Loucy (cell line): Measurements from ENCODE around the gene RPH3AL.

Experiments
- H2AFZ ChIP-seq: fragments of 200-600 bp; sonication (generic); 2 replicates; pipeline ENCODE4 v1.6.0; 2016; ENCODE audit warnings: antibody characterized with exemption, mild to moderate bottlenecking, low read length, moderate library complexity
- H3F3A ChIP-seq: fragments of 200-600 bp; 2 replicates; pipeline ENCODE4 v1.6.0; 2016; ENCODE audit warnings: antibody characterized with exemption, low read depth, mild to moderate bottlenecking
- H3K27me3 ChIP-seq: fragments of 200-600 bp; sonication (generic); 2 replicates; pipeline ENCODE4 v1.6.1; 2014; ENCODE audit warnings: low read length, mild to moderate bottlenecking; ENCODE audit not compliant: insufficient read depth, poor library complexity, severe bottlenecking
- H3K36me3 ChIP-seq: fragments of 200-600 bp; sonication (generic); 2 replicates; pipeline ENCODE4 v1.6.1; 2016; ENCODE audit warnings: low read length; ENCODE audit not compliant: insufficient read depth
- H3K4me1 ChIP-seq: fragments of 200-600 bp; sonication (generic); 2 replicates; pipeline ENCODE4 v1.5.1; 2014; ENCODE audit warnings: low read length, mild to moderate bottlenecking; ENCODE audit not compliant: insufficient read depth, poor library complexity, severe bottlenecking
- H3K4me2 ChIP-seq: fragments of 200-600 bp; sonication (generic); 2 replicates; pipeline ENCODE4 v1.6.0; 2014; ENCODE audit warnings: antibody characterized with exemption, low read length, low read depth, mild to moderate bottlenecking; ENCODE audit not compliant: poor library complexity, severe bottlenecking
- H3K4me3 ChIP-seq: fragments of 200-600 bp; sonication (generic); 2 replicates; pipeline ENCODE4 v1.5.1; 2014; ENCODE audit warnings: low read length, mild to moderate bottlenecking, mixed read lengths; ENCODE audit not compliant: poor library complexity, severe bottlenecking
- H3K79me2 ChIP-seq: fragments of 200-600 bp; sonication (generic); 2 replicates; pipeline ENCODE4 v1.6.1; 2014; ENCODE audit warnings: low read length; ENCODE audit not compliant: insufficient read depth
- H3K9ac ChIP-seq: fragments of 200-600 bp; sonication (generic); 2 replicates; pipeline ENCODE4 v1.6.0; 2014; ENCODE audit warnings: mild to moderate bottlenecking, low read depth, low read length, moderate library complexity; ENCODE audit not compliant: poor library complexity, severe bottlenecking
- H3K9me2 ChIP-seq: fragments of 200-600 bp; sonication (generic); replicated peaks from 2 replicates; pipeline ENCODE4 v1.6.1; 2016; ENCODE audit warnings: low read depth, low read length, mixed read lengths
- H3K9me3 ChIP-seq: fragments of 200-600 bp; sonication (generic); 2 replicates; pipeline ENCODE4 v1.6.1; 2014; ENCODE audit warnings: mild to moderate bottlenecking, antibody characterized with exemption, low read length, low read depth; ENCODE audit not compliant: insufficient read depth
- H4K20me1 ChIP-seq: fragments of 200-600 bp; sonication (generic); 2 replicates; pipeline ENCODE4 v1.6.0; 2014; ENCODE audit warnings: antibody characterized with exemption, low read length, mild to moderate bottlenecking; ENCODE audit not compliant: insufficient read depth, poor library complexity, severe bottlenecking
- EZH2phosphoT487 ChIP-seq: fragments of 200-600 bp; IDR thresholded peaks from 2 replicates; pipeline ENCODE4 v1.6.1; 2018; ENCODE audit warnings: antibody characterized with exemption, mild to moderate bottlenecking, moderate library complexity, borderline replicate concordance
- TF ChIP-seq, protein P1 (sequence below): fragments of 200-600 bp; sonication (generic); conservative IDR thresholded peaks from 2 replicates; pipeline ENCODE4 v1.5.1; 2014; ENCODE audit warnings: mild to moderate bottlenecking, antibody characterized with exemption, low read length

Gene RPH3AL

DNA sequence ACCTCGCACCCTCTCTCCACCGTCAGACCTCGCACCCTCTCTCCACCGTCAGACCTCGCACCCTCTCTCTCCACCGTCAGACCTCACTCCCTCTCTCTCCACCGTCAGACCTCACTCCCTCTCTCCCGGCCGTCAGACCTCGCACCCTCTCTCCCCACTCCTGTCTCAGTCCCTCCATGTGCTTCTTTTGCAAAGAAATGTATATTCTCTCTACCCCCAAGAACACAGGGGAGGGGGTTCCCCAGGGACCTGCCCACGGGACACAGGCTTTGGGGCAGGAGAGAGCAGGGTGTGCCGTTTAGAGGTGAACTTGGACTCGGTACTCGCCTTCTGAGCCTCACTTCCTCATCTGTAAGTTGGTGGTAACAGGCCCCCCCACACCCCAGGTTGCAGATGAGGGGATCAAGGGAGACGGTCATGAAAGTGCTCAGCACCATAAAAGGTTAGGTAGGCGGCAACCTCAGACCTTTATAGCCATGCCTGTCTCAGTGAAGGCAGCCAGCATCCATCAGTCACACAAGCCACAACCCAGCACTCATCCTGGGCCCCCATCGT is 63.7 kb downstream of the RPH3AL start:
- Histone ChIP-seq H3K4me2 (no peak overlapping the region), H2AFZ (no peak overlapping the region), H3K36me3 (no peaks in the 10 kb centered on the region), H3K79me2 (no peaks in the 10 kb centered on the region), H3K4me1 (peaks cover 8% of the 10 kb centered on the region), H3K9me3 (no peaks in the 10 kb centered on the region), H3K4me3 (no peak overlapping the region), H4K20me1 (no peaks in the 10 kb centered on the region), H3F3A (no peaks in the 10 kb centered on the region; the same call in 1 of the 2 replicates), H3K9me2 (no peaks in the 10 kb centered on the region), H3K27me3 (no peaks in the 10 kb centered on the region), H3K9ac (no peak overlapping the region)
- TF ChIP-seq, protein P1, sequence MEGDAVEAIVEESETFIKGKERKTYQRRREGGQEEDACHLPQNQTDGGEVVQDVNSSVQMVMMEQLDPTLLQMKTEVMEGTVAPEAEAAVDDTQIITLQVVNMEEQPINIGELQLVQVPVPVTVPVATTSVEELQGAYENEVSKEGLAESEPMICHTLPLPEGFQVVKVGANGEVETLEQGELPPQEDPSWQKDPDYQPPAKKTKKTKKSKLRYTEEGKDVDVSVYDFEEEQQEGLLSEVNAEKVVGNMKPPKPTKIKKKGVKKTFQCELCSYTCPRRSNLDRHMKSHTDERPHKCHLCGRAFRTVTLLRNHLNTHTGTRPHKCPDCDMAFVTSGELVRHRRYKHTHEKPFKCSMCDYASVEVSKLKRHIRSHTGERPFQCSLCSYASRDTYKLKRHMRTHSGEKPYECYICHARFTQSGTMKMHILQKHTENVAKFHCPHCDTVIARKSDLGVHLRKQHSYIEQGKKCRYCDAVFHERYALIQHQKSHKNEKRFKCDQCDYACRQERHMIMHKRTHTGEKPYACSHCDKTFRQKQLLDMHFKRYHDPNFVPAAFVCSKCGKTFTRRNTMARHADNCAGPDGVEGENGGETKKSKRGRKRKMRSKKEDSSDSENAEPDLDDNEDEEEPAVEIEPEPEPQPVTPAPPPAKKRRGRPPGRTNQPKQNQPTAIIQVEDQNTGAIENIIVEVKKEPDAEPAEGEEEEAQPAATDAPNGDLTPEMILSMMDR = no peak
- no peak for TF ChIP-seq EZH2phosphoT487

GRCh38 chr17:286571-286970 is 66.0 kb downstream of the RPH3AL start:
- TF ChIP-seq, protein P1 = no peak
- no peak for TF ChIP-seq EZH2phosphoT487
- no peaks in the 10 kb centered on the region for H3K9me3 ChIP-seq
- no peaks in the 10 kb centered on the region for H4K20me1 ChIP-seq
- no peak overlapping the region for H3K4me2 ChIP-seq
- H3K9ac ChIP-seq = no peak overlapping the region
- H3K4me1 ChIP-seq = no peaks in the 10 kb centered on the region
- no peak overlapping the region for H3K4me3 ChIP-seq
- H3K36me3 ChIP-seq = no peaks in the 10 kb centered on the region
- H3K27me3 ChIP-seq = no peaks in the 10 kb centered on the region
- H3K79me2 ChIP-seq = no peaks in the 10 kb centered on the region
- no peaks in the 10 kb centered on the region for H3F3A ChIP-seq
- H2AFZ ChIP-seq = no peak overlapping the region
- no peaks in the 10 kb centered on the region for H3K9me2 ChIP-seq

- TF ChIP-seq, protein P1 = no peak
- no peak for TF ChIP-seq EZH2phosphoT487
- H3K9me2 ChIP-seq = no peaks in the 10 kb centered on the region
- H3K9me3 ChIP-seq = no peaks in the 10 kb centered on the region
- no peaks in the 10 kb centered on the region for H3K4me1 ChIP-seq
- H3K79me2 ChIP-seq = no peaks in the 10 kb centered on the region
- no peak overlapping the region for H2AFZ ChIP-seq
- H4K20me1 ChIP-seq = no peaks in the 10 kb centered on the region
- H3F3A ChIP-seq = no peaks in the 10 kb centered on the region
- no peaks in the 10 kb centered on the region for H3K27me3 ChIP-seq
- H3K4me3 ChIP-seq = no peak overlapping the region
- no peaks in the 10 kb centered on the region for H3K36me3 ChIP-seq
- H3K4me2 ChIP-seq = no peak overlapping the region
- H3K9ac ChIP-seq = no peak overlapping the region
Measured at GRCh38 chr17:285751-286422, 66.7 kb downstream of the RPH3AL start.
